ENCODE measurements around the gene DIP2A.

The DIP2A gene

GRCh38 chr21:46455575-46456385 is 2.9 kb upstream of the DIP2A start:
- H3K36me3 ChIP-seq, result peaks cover 18% of the 10 kb centered on the region
- no peak for DNase-seq
- H3K27ac ChIP-seq, result no peak overlapping the region
- no peaks in the 10 kb centered on the region for H3K9me3 ChIP-seq (ENCODE audit: severe bottlenecking)
- no peaks in the 10 kb centered on the region for H3K27me3 ChIP-seq (ENCODE audit: insufficient read depth, low read depth, severe bottlenecking)
- H3K4me3 ChIP-seq (ENCODE audit: low read depth, low read length), result no peak overlapping the region
- no peak for TF ChIP-seq CTCF (IDR thresholded peaks at IDR 0.05; ENCODE audit: low read depth, low read length)

DNA sequence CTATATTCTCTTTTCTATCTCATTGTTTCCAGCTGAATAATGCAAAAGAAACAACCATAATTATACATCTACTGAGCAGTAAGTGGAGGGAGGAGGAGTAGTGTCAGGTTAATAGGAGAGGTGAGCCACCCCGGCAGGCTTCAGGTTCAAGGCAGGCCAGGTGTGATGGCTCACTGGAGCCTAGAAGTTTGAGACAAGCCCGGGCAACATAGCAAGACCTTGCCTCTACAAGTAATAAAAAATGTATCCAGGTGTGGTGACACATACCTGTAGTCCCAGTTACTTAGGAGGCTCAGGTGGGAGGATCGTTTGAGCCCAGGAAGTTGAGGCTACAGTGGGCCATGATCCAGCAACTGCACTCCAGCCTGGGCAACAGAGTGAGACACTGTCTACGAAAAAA is 1.9 kb upstream of the DIP2A start:
- no peak overlapping the region for H3K27ac ChIP-seq
- no peak overlapping the region for H3K4me3 ChIP-seq (ENCODE audit: low read depth, low read length)
- no peaks in the 10 kb centered on the region for H3K9me3 ChIP-seq (ENCODE audit: severe bottlenecking)
- no peak for TF ChIP-seq CTCF (IDR thresholded peaks at IDR 0.05; ENCODE audit: low read depth, low read length)
- H3K27me3 ChIP-seq (ENCODE audit: insufficient read depth, low read depth, severe bottlenecking), result no peaks in the 10 kb centered on the region
- DNase-seq, result no peak
- H3K36me3 ChIP-seq, result peaks cover 20% of the 10 kb centered on the region

DNA sequence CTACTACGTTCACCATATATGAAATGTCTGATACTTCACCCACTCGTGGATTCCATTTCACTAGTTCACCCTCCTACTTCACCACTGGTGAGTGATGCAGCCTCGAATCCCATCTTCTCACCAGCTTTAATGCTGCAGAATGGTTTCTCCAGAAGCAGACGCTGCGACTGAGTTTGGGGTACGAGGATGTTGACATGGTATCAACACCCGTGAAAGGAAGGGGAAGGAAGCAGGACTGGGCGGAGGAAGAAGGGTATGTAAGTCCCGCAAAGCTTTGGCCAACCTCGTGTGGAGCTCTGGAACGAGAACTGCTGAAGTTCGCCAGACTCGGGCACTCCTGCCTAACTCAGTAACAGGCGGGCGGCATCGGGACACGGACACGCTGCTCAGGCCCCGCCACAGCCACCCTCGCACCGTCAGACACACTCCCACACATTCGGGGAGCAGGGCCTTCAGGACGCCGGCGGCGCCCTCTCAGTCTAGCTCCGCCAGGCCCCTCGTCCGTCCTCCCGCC is 833 bp upstream of the DIP2A start:
- Histone ChIP-seq H3K27ac (peak overlapping the region; percentile 90), H3K9me3 (ENCODE audit: severe bottlenecking) (no peaks in the 10 kb centered on the region), H3K36me3 (peaks cover 30% of the 10 kb centered on the region), H3K27me3 (ENCODE audit: insufficient read depth, low read depth, severe bottlenecking) (no peaks in the 10 kb centered on the region), H3K4me3 (ENCODE audit: low read depth, low read length) (peak overlapping the region; percentile 85)
- DNase-seq, result peak; percentile 51
- TF ChIP-seq CTCF (IDR thresholded peaks at IDR 0.05; ENCODE audit: low read depth, low read length), result no peak

- peaks cover 39% of the 10 kb centered on the region for H3K36me3 ChIP-seq
- peak overlapping the region; percentile 89 for H3K27ac ChIP-seq
- H3K4me3 ChIP-seq (ENCODE audit: low read depth, low read length), result peak overlapping the region; percentile 84
- TF ChIP-seq CTCF (IDR thresholded peaks at IDR 0.05; ENCODE audit: low read depth, low read length), result peak; percentile 24; the same call in 1 of the 2 replicates
- H3K9me3 ChIP-seq (ENCODE audit: severe bottlenecking), result no peaks in the 10 kb centered on the region
- H3K27me3 ChIP-seq (ENCODE audit: insufficient read depth, low read depth, severe bottlenecking), result no peaks in the 10 kb centered on the region
- no peak for DNase-seq
Observed at GRCh38 chr21:46459024-46459355, 299 bp downstream of the DIP2A start.

GRCh38 chr21:46459356-46460112 is 843 bp downstream of the DIP2A start:
- peaks cover 44% of the 10 kb centered on the region for H3K36me3 ChIP-seq
- TF ChIP-seq CTCF (IDR thresholded peaks at IDR 0.05; ENCODE audit: low read depth, low read length), result no peak
- H3K27ac ChIP-seq, result peak overlapping the region; percentile 89
- H3K27me3 ChIP-seq (ENCODE audit: insufficient read depth, low read depth, severe bottlenecking), result no peaks in the 10 kb centered on the region
- peak overlapping the region; percentile 84 for H3K4me3 ChIP-seq (ENCODE audit: low read depth, low read length)
- DNase-seq, result peak; percentile 25
- no peaks in the 10 kb centered on the region for H3K9me3 ChIP-seq (ENCODE audit: severe bottlenecking)

All from WERI-Rb-1 (cell line).